ENCODE measurements around the gene LIX1L. TPM values are rescaled to one million over a fixed set of nuclear protein-coding genes. Genes with fewer than 3 reads are reported as not detected.

LIX1L gene
- total and polyA plus RNA-seq, 2 of the 13 experiments (the other 11 are each of a cell fraction or from before 2014, with no cell fraction given), result 8.1 to 24.9 TPM

DNA sequence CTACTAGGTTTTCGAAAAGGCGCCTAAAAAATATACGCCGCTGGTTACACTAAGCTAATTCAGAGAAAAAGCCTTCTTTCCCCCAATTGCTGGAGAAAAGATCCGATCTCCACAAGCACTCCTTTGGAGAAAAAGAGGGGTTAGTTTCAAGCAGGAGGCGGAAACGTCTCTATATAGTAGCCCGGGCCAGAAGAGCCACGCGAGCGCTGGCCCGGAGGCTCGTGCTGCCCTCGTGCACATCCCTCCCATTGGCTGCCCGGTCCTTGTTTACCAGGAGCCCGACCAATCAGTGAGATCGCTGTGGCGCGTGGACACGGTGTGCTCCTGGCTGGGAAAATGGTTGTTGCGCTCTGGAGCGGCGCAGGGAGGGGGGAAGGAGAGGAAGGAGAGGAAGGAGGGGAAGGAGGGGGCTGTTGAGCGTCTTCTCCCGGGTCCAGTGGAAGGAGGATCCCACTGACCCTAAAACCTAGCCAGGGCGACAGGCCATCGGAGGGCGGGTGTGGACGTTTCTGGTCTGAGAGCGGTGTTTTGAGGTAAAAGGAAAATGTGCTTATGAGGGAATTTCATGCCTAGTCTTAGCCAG lies 38.7 kb upstream of the LIX1L start, which contains the start of gene TXNIP (continued):
- no peak for TF ChIP-seq ZNF292 (CRISPR knock-in tag; IDR thresholded peaks at IDR 0.05; ENCODE audit: borderline replicate concordance, low read depth)
- peak; percentile 87 for TF ChIP-seq ELF1 (CRISPR knock-in tag; IDR thresholded peaks at IDR 0.05)
- TF ChIP-seq, protein P1, sequence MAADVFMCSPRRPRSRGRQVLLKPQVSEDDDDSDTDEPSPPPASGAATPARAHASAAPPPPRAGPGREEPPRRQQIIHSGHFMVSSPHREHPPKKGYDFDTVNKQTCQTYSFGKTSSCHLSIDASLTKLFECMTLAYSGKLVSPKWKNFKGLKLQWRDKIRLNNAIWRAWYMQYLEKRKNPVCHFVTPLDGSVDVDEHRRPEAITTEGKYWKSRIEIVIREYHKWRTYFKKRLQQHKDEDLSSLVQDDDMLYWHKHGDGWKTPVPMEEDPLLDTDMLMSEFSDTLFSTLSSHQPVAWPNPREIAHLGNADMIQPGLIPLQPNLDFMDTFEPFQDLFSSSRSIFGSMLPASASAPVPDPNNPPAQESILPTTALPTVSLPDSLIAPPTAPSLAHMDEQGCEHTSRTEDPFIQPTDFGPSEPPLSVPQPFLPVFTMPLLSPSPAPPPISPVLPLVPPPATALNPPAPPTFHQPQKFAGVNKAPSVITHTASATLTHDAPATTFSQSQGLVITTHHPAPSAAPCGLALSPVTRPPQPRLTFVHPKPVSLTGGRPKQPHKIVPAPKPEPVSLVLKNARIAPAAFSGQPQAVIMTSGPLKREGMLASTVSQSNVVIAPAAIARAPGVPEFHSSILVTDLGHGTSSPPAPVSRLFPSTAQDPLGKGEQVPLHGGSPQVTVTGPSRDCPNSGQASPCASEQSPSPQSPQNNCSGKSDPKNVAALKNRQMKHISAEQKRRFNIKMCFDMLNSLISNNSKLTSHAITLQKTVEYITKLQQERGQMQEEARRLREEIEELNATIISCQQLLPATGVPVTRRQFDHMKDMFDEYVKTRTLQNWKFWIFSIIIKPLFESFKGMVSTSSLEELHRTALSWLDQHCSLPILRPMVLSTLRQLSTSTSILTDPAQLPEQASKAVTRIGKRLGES (CRISPR knock-in tag; IDR thresholded peaks at IDR 0.05; ENCODE audit: borderline replicate concordance), result peak; percentile 100
- 0 out of 2 replicates have a peak, but pooled peaks have one; percentile 44 for TF ChIP-seq REL (CRISPR knock-in tag; conservative IDR thresholded peaks at IDR 0.05)
- peak; percentile 22; the same call in 1 of the 2 replicates for TF ChIP-seq ZNF121 (CRISPR knock-in tag; IDR thresholded peaks at IDR 0.05)
- TF ChIP-seq, protein P2, sequence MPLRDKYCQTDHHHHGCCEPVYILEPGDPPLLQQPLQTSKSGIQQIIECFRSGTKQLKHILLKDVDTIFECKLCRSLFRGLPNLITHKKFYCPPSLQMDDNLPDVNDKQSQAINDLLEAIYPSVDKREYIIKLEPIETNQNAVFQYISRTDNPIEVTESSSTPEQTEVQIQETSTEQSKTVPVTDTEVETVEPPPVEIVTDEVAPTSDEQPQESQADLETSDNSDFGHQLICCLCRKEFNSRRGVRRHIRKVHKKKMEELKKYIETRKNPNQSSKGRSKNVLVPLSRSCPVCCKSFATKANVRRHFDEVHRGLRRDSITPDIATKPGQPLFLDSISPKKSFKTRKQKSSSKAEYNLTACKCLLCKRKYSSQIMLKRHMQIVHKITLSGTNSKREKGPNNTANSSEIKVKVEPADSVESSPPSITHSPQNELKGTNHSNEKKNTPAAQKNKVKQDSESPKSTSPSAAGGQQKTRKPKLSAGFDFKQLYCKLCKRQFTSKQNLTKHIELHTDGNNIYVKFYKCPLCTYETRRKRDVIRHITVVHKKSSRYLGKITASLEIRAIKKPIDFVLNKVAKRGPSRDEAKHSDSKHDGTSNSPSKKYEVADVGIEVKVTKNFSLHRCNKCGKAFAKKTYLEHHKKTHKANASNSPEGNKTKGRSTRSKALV (CRISPR knock-in tag; IDR thresholded peaks at IDR 0.05), result no peak
- peak; percentile 88 for TF ChIP-seq RFXANK (CRISPR knock-in tag; IDR thresholded peaks at IDR 0.05)
- TF ChIP-seq KMT2A (CRISPR knock-in tag; IDR thresholded peaks at IDR 0.05), result peak; percentile 31; the same call in 1 of the 2 replicates
- TF ChIP-seq RELA (CRISPR knock-in tag; IDR thresholded peaks at IDR 0.05), result no peak
- no peak for TF ChIP-seq SSRP1 (CRISPR knock-in tag; IDR thresholded peaks at IDR 0.05)
- TF ChIP-seq ZNF24 (IDR thresholded peaks at IDR 0.05), result 0 out of 2 replicates have a peak, but pooled peaks have one; percentile 31
- TF ChIP-seq STAT5B (CRISPR knock-in tag; IDR thresholded peaks at IDR 0.05), result no peak
- TF ChIP-seq TOE1 (CRISPR knock-in tag; IDR thresholded peaks at IDR 0.05), result peak; percentile 21; the same call in 1 of the 2 replicates
- no peak for TF ChIP-seq ZNF251 (CRISPR knock-in tag; IDR thresholded peaks at IDR 0.05)
- peak; percentile 76; the same call in 1 of the 2 replicates for TF ChIP-seq GLI4 (CRISPR knock-in tag; IDR thresholded peaks at IDR 0.05; ENCODE audit: borderline replicate concordance)
- TF ChIP-seq ZFP37 (CRISPR knock-in tag; IDR thresholded peaks at IDR 0.05; ENCODE audit: borderline replicate concordance), result no peak
- peak; percentile 89; the same call in 1 of the 2 replicates for TF ChIP-seq ZBTB20 (CRISPR knock-in tag; IDR thresholded peaks at IDR 0.05; ENCODE audit: borderline replicate concordance, low read depth)
- TF ChIP-seq NFKBIZ (CRISPR knock-in tag; IDR thresholded peaks at IDR 0.05), result peak; percentile 86; the same call in 1 of the 2 replicates
- TF ChIP-seq, protein P3, sequence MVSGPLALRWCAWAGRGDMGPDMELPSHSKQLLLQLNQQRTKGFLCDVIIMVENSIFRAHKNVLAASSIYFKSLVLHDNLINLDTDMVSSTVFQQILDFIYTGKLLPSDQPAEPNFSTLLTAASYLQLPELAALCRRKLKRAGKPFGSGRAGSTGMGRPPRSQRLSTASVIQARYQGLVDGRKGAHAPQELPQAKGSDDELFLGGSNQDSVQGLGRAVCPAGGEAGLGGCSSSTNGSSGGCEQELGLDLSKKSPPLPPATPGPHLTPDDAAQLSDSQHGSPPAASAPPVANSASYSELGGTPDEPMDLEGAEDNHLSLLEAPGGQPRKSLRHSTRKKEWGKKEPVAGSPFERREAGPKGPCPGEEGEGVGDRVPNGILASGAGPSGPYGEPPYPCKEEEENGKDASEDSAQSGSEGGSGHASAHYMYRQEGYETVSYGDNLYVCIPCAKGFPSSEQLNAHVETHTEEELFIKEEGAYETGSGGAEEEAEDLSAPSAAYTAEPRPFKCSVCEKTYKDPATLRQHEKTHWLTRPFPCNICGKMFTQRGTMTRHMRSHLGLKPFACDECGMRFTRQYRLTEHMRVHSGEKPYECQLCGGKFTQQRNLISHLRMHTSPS (CRISPR knock-in tag; IDR thresholded peaks at IDR 0.05; ENCODE audit: low read depth), result no peak
- TF ChIP-seq, protein P4, sequence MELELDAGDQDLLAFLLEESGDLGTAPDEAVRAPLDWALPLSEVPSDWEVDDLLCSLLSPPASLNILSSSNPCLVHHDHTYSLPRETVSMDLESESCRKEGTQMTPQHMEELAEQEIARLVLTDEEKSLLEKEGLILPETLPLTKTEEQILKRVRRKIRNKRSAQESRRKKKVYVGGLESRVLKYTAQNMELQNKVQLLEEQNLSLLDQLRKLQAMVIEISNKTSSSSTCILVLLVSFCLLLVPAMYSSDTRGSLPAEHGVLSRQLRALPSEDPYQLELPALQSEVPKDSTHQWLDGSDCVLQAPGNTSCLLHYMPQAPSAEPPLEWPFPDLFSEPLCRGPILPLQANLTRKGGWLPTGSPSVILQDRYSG (CRISPR knock-in tag; IDR thresholded peaks at IDR 0.05), result no peak
- TF ChIP-seq TBP (CRISPR knock-in tag; IDR thresholded peaks at IDR 0.05), result no peak
- no peak for TF ChIP-seq ZNF550 (CRISPR knock-in tag; IDR thresholded peaks at IDR 0.05; ENCODE audit: borderline replicate concordance)
- TF ChIP-seq ATM (IDR thresholded peaks at IDR 0.05; ENCODE audit: borderline replicate concordance), result peak; percentile 97; the same call in 1 of the 2 replicates
- no peak for TF ChIP-seq ZNF260 (CRISPR knock-in tag; IDR thresholded peaks at IDR 0.05; ENCODE audit: borderline replicate concordance, low read depth)
- TF ChIP-seq SAP130 (CRISPR knock-in tag; IDR thresholded peaks at IDR 0.05; ENCODE audit: low read depth), result peak; percentile 90

All from HepG2 (cell line).